Stimulated activated CD4-positive, alpha-beta T cell treated with anti-CD3 and anti-CD28 coated beads, Interleukin-1b, Interleukin-23, amount 100 ng/mL, for 48 hours (primary cell): ENCODE measurements around the gene TRMT2B.
"Not testable (repeated sequence)": the region's sequence is repeated elsewhere in the genome, so short reads cannot be mapped to it uniquely, and the experiment has no call there.

Experiments
- DNase-seq: peaks from one replicate; pipeline ENCODE4 v3.0.0-alpha.2; 2020

The TRMT2B gene

GRCh38 chrX:101051549-101052302, at the start of gene TRMT2B:
Gene TRMT2B, minus strand, starts transcription at chrX:101052111. Its CDS starts 9,822 bp downstream, at chrX:101042289.
- peak; percentile 78 for DNase-seq

GRCh38 chrX:101097546-101098453, 45.9 kb upstream of the TRMT2B start, which contains the start of gene CENPI:
Gene CENPI, plus strand, starts transcription at chrX:101098204. Its CDS starts 2,867 bp downstream, at chrX:101101071.
- DNase-seq = peak; percentile 94

GRCh38 chrX:101091817-101092216, 39.9 kb upstream of the TRMT2B start:
- no peak for DNase-seq

GRCh38 chrX:101081231-101081630, 29.3 kb upstream of the TRMT2B start:
- no peak for DNase-seq

GRCh38 chrX:101080326-101081124, 28.6 kb upstream of the TRMT2B start:
- no peak for DNase-seq

- DNase-seq = no peak
Observed at GRCh38 chrX:101079736-101080270, 27.9 kb upstream of the TRMT2B start.

GRCh38 chrX:101078716-101079598, 27.0 kb upstream of the TRMT2B start, which contains the start of gene TMEM35A:
Gene TMEM35A, plus strand, starts transcription at chrX:101078879. Its CDS starts 124 bp downstream, at chrX:101079003.
- DNase-seq = no peak

- DNase-seq = no peak
Observed at GRCh38 chrX:101071582-101071981, 19.7 kb upstream of the TRMT2B start.

GRCh38 chrX:101062176-101062575, 10.3 kb upstream of the TRMT2B start:
- no peak for DNase-seq

GRCh38 chrX:101057093-101057714, 5.3 kb upstream of the TRMT2B start:
- DNase-seq = no peak

GRCh38 chrX:101056551-101056950, 4.6 kb upstream of the TRMT2B start:
- not testable (repeated sequence) for DNase-seq

GRCh38 chrX:101051153-101051548, 760 bp downstream of the TRMT2B start:
- peak; percentile 1 for DNase-seq

- DNase-seq = peak; percentile 10
Observed at GRCh38 chrX:101040197-101040596, 11.7 kb downstream of the TRMT2B start.

GRCh38 chrX:101037231-101037630, 14.7 kb downstream of the TRMT2B start:
- no peak for DNase-seq

GRCh38 chrX:101029665-101030064, 22.2 kb downstream of the TRMT2B start:
- DNase-seq = no peak

GRCh38 chrX:101028562-101028961, 23.3 kb downstream of the TRMT2B start:
- no peak for DNase-seq

GRCh38 chrX:101025126-101025525, 26.8 kb downstream of the TRMT2B start:
- no peak for DNase-seq

GRCh38 chrX:101022020-101022419, 29.9 kb downstream of the TRMT2B start:
- no peak for DNase-seq

GRCh38 chrX:101012031-101012430, 39.9 kb downstream of the TRMT2B start:
- not testable (repeated sequence) for DNase-seq

GRCh38 chrX:101009090-101009489, 42.8 kb downstream of the TRMT2B start:
- DNase-seq = no peak

GRCh38 chrX:100999451-100999850, 52.5 kb downstream of the TRMT2B start:
- DNase-seq = no peak
